Liver (tissue), 9 donors: ENCODE data around the gene RERE. TPM values are rescaled to one million over a fixed set of nuclear protein-coding genes. Genes with fewer than 3 reads are reported as not detected.

ENCODE experiments used
- DNase-seq: peaks from one replicate; pipeline ENCODE4 v3.0.0-alpha.2; 2017; ENCODE audit warnings: low spot score
- H3K27ac ChIP-seq, 2 donors: one replicate each; pipeline ENCODE4 v1.7.0; 2013; ENCODE audit warnings: inconsistent platforms in 2 of 2, low read length in 2 of 2, control low read depth in 1 of 2, low read depth in 1 of 2, mild to moderate bottlenecking in 1 of 2
- H3K27me3 ChIP-seq, 4 donors: one replicate each; pipeline versions ENCODE4 v1.6.1 to v1.7.0; 2013; ENCODE audit warnings: low read length in 3 of 4, inconsistent platforms in 1 of 4, mild to moderate bottlenecking in 1 of 4, moderate library complexity in 1 of 4; ENCODE audit not compliant: control insufficient read depth in 4 of 4, insufficient read depth in 4 of 4
- H3K36me3 ChIP-seq, 4 donors: one replicate each; pipeline versions ENCODE4 v1.6.1 to v1.7.0; 2013; ENCODE audit warnings: low read length in 3 of 4, mild to moderate bottlenecking in 3 of 4, low read depth in 1 of 4, moderate library complexity in 1 of 4; ENCODE audit not compliant: control insufficient read depth in 4 of 4, insufficient read depth in 3 of 4
- H3K4me1 ChIP-seq, 4 donors: one replicate each; pipeline versions ENCODE4 v1.6.1 to v1.7.0; 2013; ENCODE audit warnings: low read length in 3 of 4, mild to moderate bottlenecking in 3 of 4, moderate library complexity in 1 of 4; ENCODE audit not compliant: control insufficient read depth in 4 of 4, insufficient read depth in 4 of 4
- H3K4me3 ChIP-seq, 3 donors: one replicate each; pipeline versions ENCODE4 v1.6.1 to v1.7.0; 2013; ENCODE audit warnings: low read length in 3 of 3, control low read depth in 1 of 3, low read depth in 1 of 3, mild to moderate bottlenecking in 1 of 3
- H3K9ac ChIP-seq, 2 donors: one replicate each; pipeline ENCODE4 v1.7.0; 2013; ENCODE audit warnings: low read length in 2 of 2, mild to moderate bottlenecking in 2 of 2, moderate library complexity in 2 of 2, control low read depth in 1 of 2, low read depth in 1 of 2
- H3K9me3 ChIP-seq, 4 donors: one replicate each; pipeline versions ENCODE4 v1.6.1 to v1.7.0; 2013; ENCODE audit warnings: low read length in 3 of 4; ENCODE audit not compliant: control insufficient read depth in 4 of 4
- ATF3 ChIP-seq: IDR thresholded peaks from 2 replicates; pipeline ENCODE4 v1.6.1; 2016; ENCODE audit warnings: antibody characterized with exemption
- EGR1 ChIP-seq, 2 donors: IDR thresholded peaks; 2 replicates each; pipeline ENCODE4 v1.6.1; 2016 to 2018; ENCODE audit warnings: antibody characterized with exemption in 2 of 2, low read depth in 2 of 2
- FOXA1 ChIP-seq: IDR thresholded peaks from 2 replicates; pipeline ENCODE4 v1.6.1; 2016; ENCODE audit warnings: antibody characterized with exemption
- FOXA2 ChIP-seq: IDR thresholded peaks from 2 replicates; pipeline ENCODE4 v1.6.1; 2016; ENCODE audit warnings: antibody characterized with exemption
- GABPA ChIP-seq, 2 donors: IDR thresholded peaks in 1 of 2; conservative IDR thresholded peaks in 1 of 2; 2 replicates each; pipeline ENCODE4 v1.6.1; 2016; ENCODE audit warnings: antibody characterized with exemption in 2 of 2, mild to moderate bottlenecking in 1 of 2, moderate library complexity in 1 of 2
- HNF4A ChIP-seq, 2 donors: conservative IDR thresholded peaks; 2 replicates each; pipeline ENCODE4 v1.6.1; 2016; ENCODE audit warnings: antibody characterized with exemption in 2 of 2, mild to moderate bottlenecking in 2 of 2
- HNF4G ChIP-seq: IDR thresholded peaks from 2 replicates; pipeline ENCODE4 v1.6.1; 2016; ENCODE audit warnings: antibody characterized with exemption
- JUND ChIP-seq, 2 donors: IDR thresholded peaks; 2 replicates each; pipeline ENCODE4 v1.6.1; 2016; ENCODE audit warnings: antibody characterized with exemption in 2 of 2
- NR2F2 ChIP-seq: IDR thresholded peaks from 2 replicates; pipeline ENCODE4 v1.6.1; 2016; ENCODE audit warnings: antibody characterized with exemption
- RAD21 ChIP-seq, 2 donors: IDR thresholded peaks; 2 replicates each; pipeline ENCODE4 v1.6.1; 2016; ENCODE audit warnings: antibody characterized with exemption in 2 of 2, mild to moderate bottlenecking in 2 of 2
- RXRA ChIP-seq, 2 donors: IDR thresholded peaks; 2 replicates each; pipeline ENCODE4 v1.6.1; 2017 to 2018; ENCODE audit warnings: antibody characterized with exemption in 2 of 2, mild to moderate bottlenecking in 1 of 2
- SP1 ChIP-seq: IDR thresholded peaks from 2 replicates; pipeline ENCODE4 v1.6.1; 2018; ENCODE audit warnings: antibody characterized with exemption, mild to moderate bottlenecking
- TAF1 ChIP-seq: conservative IDR thresholded peaks from 2 replicates; pipeline ENCODE4 v1.6.1; 2016; ENCODE audit warnings: antibody characterized with exemption, mild to moderate bottlenecking
- YY1 ChIP-seq: IDR thresholded peaks from 2 replicates; pipeline ENCODE4 v1.6.1; 2016; ENCODE audit warnings: antibody characterized with exemption, mild to moderate bottlenecking
- ZBTB33 ChIP-seq: IDR thresholded peaks from 2 replicates; pipeline ENCODE4 v1.6.1; 2016; ENCODE audit warnings: antibody characterized with exemption
- WGBS: extraction: QIAGEN DNeasy Blood & Tissue Kit; methylation state at CpG from one replicate; pipeline ENCODE4 v1.1.7; 2013; 5-methylcytosine and 5-hydroxymethylcytosine counted together
- polyA plus RNA-seq, 2 donors: library from polyadenylated mRNA; stranded (reverse) in 1 of 2; unstranded in 1 of 2; fragments of 200-250 nt in 1 of 2; fragments of >200 nt in 1 of 2; fragmentation: Nextera tagmentation in 1 of 2; extraction: Ambion mirVana in 1 of 2; gene quantifications; one replicate each; pipeline versions ENCODE4 v1.2.1 to v1.2.3, GENCODE V29; 2013 to 2015
- total RNA-seq, 2 donors: library from RNA; depleted of rRNA; stranded (reverse); fragments of >200 nt; gene quantifications; one replicate each; pipeline ENCODE4 v1.2.3, GENCODE V29; 2014
- TF ChIP-seq, protein P1 (sequence below): fragments of 150-350 bp; IDR thresholded peaks from 2 replicates; pipeline ENCODE4 v1.5.1; 2017; ENCODE audit warnings: improper control_type of control experiment, low read depth, low read length; ENCODE audit not compliant: missing input control
- TF ChIP-seq, protein P2 (sequence below): IDR thresholded peaks from 2 replicates; pipeline ENCODE4 v1.6.1; 2016; ENCODE audit warnings: antibody characterized with exemption
- TF ChIP-seq, protein P3 (sequence below): IDR thresholded peaks from 2 replicates; pipeline ENCODE4 v1.6.1; 2016; ENCODE audit warnings: antibody characterized with exemption, mild to moderate bottlenecking
- donor health status: healthy.
- donor health status: healthy.
- donor health status: healthy.
- donor health status: healthy.
- donor health status: healthy.

RERE gene
- total and polyA plus RNA-seq, 4 donors, result 9.8 to 49.1 (median 24.8) TPM

DNA sequence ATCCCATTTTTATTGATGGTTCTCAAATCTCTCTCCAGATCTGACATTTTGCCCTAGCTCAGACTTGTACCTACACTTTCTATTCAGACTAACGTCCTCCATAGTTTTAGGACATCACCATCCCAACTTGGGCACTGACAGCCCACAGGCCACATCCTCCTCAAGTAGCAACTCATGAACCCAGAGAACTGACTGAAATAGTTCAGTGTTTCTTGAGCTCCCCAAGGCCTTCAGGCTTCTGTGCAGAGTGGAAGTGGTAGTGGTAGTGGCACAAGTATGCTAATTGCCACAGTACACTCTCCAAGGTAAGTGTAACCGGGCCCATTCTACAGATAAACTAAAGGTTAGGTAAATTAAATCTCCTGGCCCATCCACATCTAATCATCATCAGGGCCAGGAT lies 387.0 kb downstream of the RERE start:
- WGBS, result 84% methylated on average over 2 of the region's 2 CpGs
- no peak overlapping the region for H3K4me3 ChIP-seq
- H3K27me3 ChIP-seq, result no peaks in the 10 kb centered on the region
- TF ChIP-seq ATF3, result no peak
- no peak for TF ChIP-seq NR2F2
- TF ChIP-seq FOXA1, result no peak
- no peak for TF ChIP-seq HNF4A (conservative IDR thresholded peaks at IDR 0.05)
- TF ChIP-seq RXRA (IDR thresholded peaks at IDR 0.05), result no peak
- TF ChIP-seq, protein P1, sequence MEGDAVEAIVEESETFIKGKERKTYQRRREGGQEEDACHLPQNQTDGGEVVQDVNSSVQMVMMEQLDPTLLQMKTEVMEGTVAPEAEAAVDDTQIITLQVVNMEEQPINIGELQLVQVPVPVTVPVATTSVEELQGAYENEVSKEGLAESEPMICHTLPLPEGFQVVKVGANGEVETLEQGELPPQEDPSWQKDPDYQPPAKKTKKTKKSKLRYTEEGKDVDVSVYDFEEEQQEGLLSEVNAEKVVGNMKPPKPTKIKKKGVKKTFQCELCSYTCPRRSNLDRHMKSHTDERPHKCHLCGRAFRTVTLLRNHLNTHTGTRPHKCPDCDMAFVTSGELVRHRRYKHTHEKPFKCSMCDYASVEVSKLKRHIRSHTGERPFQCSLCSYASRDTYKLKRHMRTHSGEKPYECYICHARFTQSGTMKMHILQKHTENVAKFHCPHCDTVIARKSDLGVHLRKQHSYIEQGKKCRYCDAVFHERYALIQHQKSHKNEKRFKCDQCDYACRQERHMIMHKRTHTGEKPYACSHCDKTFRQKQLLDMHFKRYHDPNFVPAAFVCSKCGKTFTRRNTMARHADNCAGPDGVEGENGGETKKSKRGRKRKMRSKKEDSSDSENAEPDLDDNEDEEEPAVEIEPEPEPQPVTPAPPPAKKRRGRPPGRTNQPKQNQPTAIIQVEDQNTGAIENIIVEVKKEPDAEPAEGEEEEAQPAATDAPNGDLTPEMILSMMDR, result no peak
- TF ChIP-seq RAD21 (IDR thresholded peaks at IDR 0.05), result no peak
- TF ChIP-seq, protein P2, sequence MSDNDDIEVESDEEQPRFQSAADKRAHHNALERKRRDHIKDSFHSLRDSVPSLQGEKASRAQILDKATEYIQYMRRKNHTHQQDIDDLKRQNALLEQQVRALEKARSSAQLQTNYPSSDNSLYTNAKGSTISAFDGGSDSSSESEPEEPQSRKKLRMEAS, result no peak
- no peak for TF ChIP-seq FOXA2
- TF ChIP-seq HNF4G, result no peak
- TF ChIP-seq, protein P3, sequence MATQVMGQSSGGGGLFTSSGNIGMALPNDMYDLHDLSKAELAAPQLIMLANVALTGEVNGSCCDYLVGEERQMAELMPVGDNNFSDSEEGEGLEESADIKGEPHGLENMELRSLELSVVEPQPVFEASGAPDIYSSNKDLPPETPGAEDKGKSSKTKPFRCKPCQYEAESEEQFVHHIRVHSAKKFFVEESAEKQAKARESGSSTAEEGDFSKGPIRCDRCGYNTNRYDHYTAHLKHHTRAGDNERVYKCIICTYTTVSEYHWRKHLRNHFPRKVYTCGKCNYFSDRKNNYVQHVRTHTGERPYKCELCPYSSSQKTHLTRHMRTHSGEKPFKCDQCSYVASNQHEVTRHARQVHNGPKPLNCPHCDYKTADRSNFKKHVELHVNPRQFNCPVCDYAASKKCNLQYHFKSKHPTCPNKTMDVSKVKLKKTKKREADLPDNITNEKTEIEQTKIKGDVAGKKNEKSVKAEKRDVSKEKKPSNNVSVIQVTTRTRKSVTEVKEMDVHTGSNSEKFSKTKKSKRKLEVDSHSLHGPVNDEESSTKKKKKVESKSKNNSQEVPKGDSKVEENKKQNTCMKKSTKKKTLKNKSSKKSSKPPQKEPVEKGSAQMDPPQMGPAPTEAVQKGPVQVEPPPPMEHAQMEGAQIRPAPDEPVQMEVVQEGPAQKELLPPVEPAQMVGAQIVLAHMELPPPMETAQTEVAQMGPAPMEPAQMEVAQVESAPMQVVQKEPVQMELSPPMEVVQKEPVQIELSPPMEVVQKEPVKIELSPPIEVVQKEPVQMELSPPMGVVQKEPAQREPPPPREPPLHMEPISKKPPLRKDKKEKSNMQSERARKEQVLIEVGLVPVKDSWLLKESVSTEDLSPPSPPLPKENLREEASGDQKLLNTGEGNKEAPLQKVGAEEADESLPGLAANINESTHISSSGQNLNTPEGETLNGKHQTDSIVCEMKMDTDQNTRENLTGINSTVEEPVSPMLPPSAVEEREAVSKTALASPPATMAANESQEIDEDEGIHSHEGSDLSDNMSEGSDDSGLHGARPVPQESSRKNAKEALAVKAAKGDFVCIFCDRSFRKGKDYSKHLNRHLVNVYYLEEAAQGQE, result no peak
- no peak for TF ChIP-seq GABPA (IDR thresholded peaks at IDR 0.05 in 1 of 2, conservative IDR thresholded peaks at IDR 0.05 in 1 of 2)
- no peak for TF ChIP-seq SP1
- no peak for TF ChIP-seq JUND (IDR thresholded peaks at IDR 0.05)
- TF ChIP-seq YY1, result no peak
- TF ChIP-seq ZBTB33, result no peak
- TF ChIP-seq EGR1 (IDR thresholded peaks at IDR 0.05; ENCODE audit: low read depth in 2 of 2), result no peak
- no peak overlapping the region for H3K9ac ChIP-seq
- no peaks in the 10 kb centered on the region for H3K9me3 ChIP-seq
- no peak overlapping the region for H3K27ac ChIP-seq
- no peaks in the 10 kb centered on the region for H3K36me3 ChIP-seq
- DNase-seq, result no peak
- no peaks in the 10 kb centered on the region for H3K4me1 ChIP-seq

- peaks cover 0 to 6% (median 2%) of the 10 kb centered on the region in 4 donors for H3K4me1 ChIP-seq
- 83% methylated on average over 2 of the region's 2 CpGs for WGBS
- DNase-seq, result no peak
- H3K4me3 ChIP-seq, result no peak overlapping the region
- no peaks in the 10 kb centered on the region for H3K27me3 ChIP-seq
- no peak overlapping the region for H3K27ac ChIP-seq
- no peaks in the 10 kb centered on the region for H3K9me3 ChIP-seq
- no peak overlapping the region for H3K9ac ChIP-seq
- no peaks in the 10 kb centered on the region for H3K36me3 ChIP-seq
- TF ChIP-seq RXRA (IDR thresholded peaks at IDR 0.05) (no peak), FOXA1 (no peak), SP1 (no peak), HNF4A (conservative IDR thresholded peaks at IDR 0.05) (no peak), TAF1 (no peak), ATF3 (no peak), FOXA2 (no peak)
- TF ChIP-seq, protein P3, result no peak
- TF ChIP-seq, protein P1, result no peak
Measured at GRCh38 chr1:8429549-8430110, 387.8 kb downstream of the RERE start.
